SU-DHL-6 (cell line): ENCODE measurements around the gene MYT1.

Experiments
- H2AFZ ChIP-seq: fragments of 200-600 bp; sonication (generic); 2 replicates; pipeline ENCODE4 v1.6.1; 2014; ENCODE audit warnings: low read depth, mild to moderate bottlenecking, moderate library complexity, mixed read lengths, antibody characterized with exemption, low read length; ENCODE audit not compliant: severe bottlenecking
- H3F3A ChIP-seq: fragments of 200-600 bp; shearing (Covaris generic); 2 replicates; pipeline ENCODE4 v1.6.0; 2016; ENCODE audit warnings: antibody characterized with exemption, mild to moderate bottlenecking; ENCODE audit not compliant: insufficient read depth
- H3K27ac ChIP-seq: fragments of 200-600 bp; sonication (generic); 2 replicates; pipeline ENCODE4 v1.5.1; 2016; ENCODE audit warnings: low read depth, mild to moderate bottlenecking, low read length, moderate library complexity, mixed read lengths
- H3K27me3 ChIP-seq: fragments of 200-600 bp; sonication (generic), shearing (Covaris generic); 2 replicates; pipeline ENCODE4 v1.6.0; 2014; ENCODE audit warnings: mild to moderate bottlenecking, low read length
- H3K36me3 ChIP-seq: fragments of 200-600 bp; sonication (generic); 2 replicates; pipeline ENCODE4 v1.6.1; 2014; ENCODE audit warnings: mild to moderate bottlenecking, low read length, mixed read lengths
- H3K4me2 ChIP-seq: fragments of 300-600, 200-600 bp; shearing (Covaris generic), sonication (generic); 2 replicates; pipeline ENCODE4 v1.6.0; 2014; ENCODE audit warnings: low read length, low read depth, mild to moderate bottlenecking; ENCODE audit not compliant: poor library complexity, severe bottlenecking
- H3K4me3 ChIP-seq: fragments of 200-600 bp; sonication (generic); 2 replicates; pipeline ENCODE4 v1.5.1; 2014; ENCODE audit warnings: antibody characterized with exemption, low read length, mild to moderate bottlenecking, mixed read lengths; ENCODE audit not compliant: insufficient read depth, poor library complexity, severe bottlenecking
- H3K79me2 ChIP-seq: fragments of 200-600 bp; sonication (generic); 2 replicates; pipeline ENCODE4 v1.6.1; 2014; ENCODE audit warnings: mild to moderate bottlenecking, low read length, moderate library complexity; ENCODE audit not compliant: insufficient read depth
- H3K9ac ChIP-seq: fragments of 200-600 bp; sonication (generic); 2 replicates; pipeline ENCODE4 v1.7.0; 2014; ENCODE audit warnings: mild to moderate bottlenecking, low read length
- H3K9me2 ChIP-seq: fragments of 200-600 bp; sonication (generic); replicated peaks from 2 replicates; pipeline ENCODE4 v1.6.1; 2014; ENCODE audit warnings: low read length; ENCODE audit not compliant: insufficient read depth
- H3K9me3 ChIP-seq: fragments of 200-600 bp; sonication (generic); 2 replicates; pipeline ENCODE4 v1.6.1; 2014; ENCODE audit warnings: low read length, mixed read lengths; ENCODE audit not compliant: insufficient read depth
- H4K20me1 ChIP-seq: fragments of 200-600 bp; sonication (generic); 2 replicates; pipeline ENCODE4 v1.6.1; 2014; ENCODE audit warnings: low read depth, mild to moderate bottlenecking, antibody characterized with exemption, low read length, moderate library complexity, mixed read lengths
- CTCF ChIP-seq: fragments of 200-600 bp; sonication (generic); IDR thresholded peaks from one replicate; pipeline ENCODE4 v1.5.1; 2017; ENCODE audit warnings: antibody characterized with exemption, mild to moderate bottlenecking, low read length, moderate library complexity; ENCODE audit not compliant: insufficient read depth, poor library complexity, severe bottlenecking
- EZH2phosphoT487 ChIP-seq: fragments of 200-600 bp; sonication (generic), shearing (Covaris generic); conservative IDR thresholded peaks from 2 replicates; pipeline ENCODE4 v1.6.1; 2018; ENCODE audit warnings: mild to moderate bottlenecking, antibody characterized with exemption, low read length, moderate library complexity, mixed read lengths

The MYT1 gene

GRCh38 chr20:64228086-64228653 is 63.9 kb downstream of the MYT1 start:
- no peaks in the 10 kb centered on the region for H3K9me3 ChIP-seq
- H3K27me3 ChIP-seq = no peaks in the 10 kb centered on the region
- no peaks in the 10 kb centered on the region for H3F3A ChIP-seq
- no peak overlapping the region for H2AFZ ChIP-seq
- no peak overlapping the region for H3K4me3 ChIP-seq
- no peaks in the 10 kb centered on the region for H3K79me2 ChIP-seq
- no peaks in the 10 kb centered on the region for H4K20me1 ChIP-seq
- TF ChIP-seq CTCF (no peak), EZH2phosphoT487 (no peak)
- H3K27ac ChIP-seq = no peak overlapping the region
- no peaks in the 10 kb centered on the region for H3K36me3 ChIP-seq
- no peaks in the 10 kb centered on the region for H3K9me2 ChIP-seq
- H3K9ac ChIP-seq = no peak overlapping the region
- H3K4me2 ChIP-seq = no peak overlapping the region

GRCh38 chr20:64228751-64229506 is 64.7 kb downstream of the MYT1 start:
- TF ChIP-seq EZH2phosphoT487 (no peak), CTCF (no peak)
- Histone ChIP-seq H3K79me2 (no peaks in the 10 kb centered on the region), H3K27me3 (no peaks in the 10 kb centered on the region), H4K20me1 (no peaks in the 10 kb centered on the region), H3K9me2 (no peaks in the 10 kb centered on the region), H3K4me3 (no peak overlapping the region), H2AFZ (no peak overlapping the region), H3K36me3 (no peaks in the 10 kb centered on the region), H3K4me2 (no peak overlapping the region), H3F3A (no peaks in the 10 kb centered on the region), H3K9me3 (no peaks in the 10 kb centered on the region), H3K27ac (no peak overlapping the region), H3K9ac (no peak overlapping the region)

- Histone ChIP-seq H3F3A (no peaks in the 10 kb centered on the region), H3K79me2 (no peaks in the 10 kb centered on the region), H3K9me2 (no peaks in the 10 kb centered on the region), H3K27ac (no peak overlapping the region), H3K27me3 (no peaks in the 10 kb centered on the region), H3K4me3 (no peak overlapping the region), H3K36me3 (no peaks in the 10 kb centered on the region), H3K9me3 (no peaks in the 10 kb centered on the region), H4K20me1 (no peaks in the 10 kb centered on the region), H3K9ac (no peak overlapping the region), H3K4me2 (no peak overlapping the region), H2AFZ (no peak overlapping the region)
- no peak for TF ChIP-seq CTCF
- TF ChIP-seq EZH2phosphoT487 = no peak
Observed at GRCh38 chr20:64229507-64230061, 65.3 kb downstream of the MYT1 start.
